Panc1 (cell line): ENCODE data around the gene ZNF292.

Experiments used
- CTCF ChIP-seq: fragments of 450-650 bp; IDR thresholded peaks from 2 replicates; pipeline ENCODE4 v1.5.1; 2017; ENCODE audit warnings: mild to moderate bottlenecking
- REST ChIP-seq, 2 experiments: IDR thresholded peaks; 2 replicates each; pipeline ENCODE4 v1.6.1; 2011 to 2012; ENCODE audit warnings: low read depth in 2 of 2, control low read depth in 1 of 2, low read length in 1 of 2, mild to moderate bottlenecking in 1 of 2, moderate library complexity in 1 of 2; ENCODE audit not compliant: insufficient read depth in 1 of 2
- TCF7L2 ChIP-seq: IDR thresholded peaks from 2 replicates; pipeline ENCODE4 v1.6.1; 2011; ENCODE audit warnings: mild to moderate bottlenecking, low read depth, low read length, inconsistent platforms

GRCh38 chr6:87154641-87154992, 748 bp upstream of the ZNF292 start:
- no peak for TF ChIP-seq TCF7L2
- TF ChIP-seq CTCF: no peak
- TF ChIP-seq REST (IDR thresholded peaks at IDR 0.05; ENCODE audit: insufficient read depth in 1 of 2, low read depth in 2 of 2, low read length in 1 of 2): no peak
